Posterior cingulate gyrus (tissue), 11 donors: Measurements from ENCODE around the gene RNF6.
"Not testable (repeated sequence)": the region's sequence is repeated elsewhere in the genome, so short reads cannot be mapped to it uniquely, and the experiment has no call there.

ENCODE experiments used
- DNase-seq, 10 donors: peaks; one replicate each; pipeline versions ENCODE4 v3.0.0 to v3.0.0-alpha.2; 2020 to 2021; ENCODE audit warnings: mixed read lengths in 3 of 10
- intact Hi-C: fragments of 100-400 bp; cut with DNase I; formaldehyde crosslinking; loops from one replicate; pipeline ENCODE4 v1.15.1; 2023

Gene RNF6

DNA sequence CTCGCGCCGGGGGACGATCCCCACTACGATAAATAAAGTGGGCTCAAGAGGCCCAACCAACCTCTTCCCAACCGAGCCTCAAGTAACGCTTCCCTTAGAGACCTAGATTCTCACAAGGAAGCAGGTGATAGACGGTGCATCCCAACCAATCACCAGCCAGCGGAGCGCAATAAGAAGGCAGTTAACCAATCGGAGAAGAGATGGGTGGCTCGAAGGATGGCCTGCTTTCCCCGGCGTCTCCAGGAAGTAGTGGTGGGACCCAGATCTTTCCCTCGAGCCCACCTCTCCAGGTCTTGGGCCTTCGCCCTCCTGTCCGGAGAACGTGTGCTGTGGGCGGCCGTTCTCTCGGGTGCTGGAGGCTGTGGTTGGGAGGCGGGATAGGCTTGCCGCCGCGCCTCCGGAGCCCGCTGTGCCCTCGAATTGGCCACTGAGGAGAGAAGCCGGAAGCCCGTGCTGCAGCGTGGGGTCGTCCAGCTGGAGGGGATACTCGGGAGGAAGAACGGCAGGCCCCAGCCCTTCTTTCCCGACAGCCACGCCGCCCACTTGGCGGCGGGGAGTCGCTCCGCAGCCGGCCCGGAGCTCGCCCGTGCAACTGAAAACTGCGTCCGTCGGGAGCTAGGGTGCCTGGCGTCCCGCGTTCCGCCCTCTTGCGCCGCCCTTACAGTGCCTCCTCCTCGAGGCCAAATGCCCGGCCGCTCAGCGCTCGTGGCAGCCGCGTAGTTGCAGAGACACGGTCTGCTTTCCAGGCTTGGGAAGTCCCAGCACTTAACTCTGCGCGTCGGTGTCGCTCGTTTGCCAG is at the start of gene RNF6:
TSS of gene RNF6 (minus strand) at position 594 of the 799 bp plus-strand sequence. CDS start 2,665 bp downstream, outside the sequence.
- intact Hi-C loops = loop anchor here (2.0 kb wide), 2 partner anchors 33 to 35 kb away; partner anchors contain the start of gene CDK8
- peak; percentile 83 to 98 (median 93) for DNase-seq

DNA sequence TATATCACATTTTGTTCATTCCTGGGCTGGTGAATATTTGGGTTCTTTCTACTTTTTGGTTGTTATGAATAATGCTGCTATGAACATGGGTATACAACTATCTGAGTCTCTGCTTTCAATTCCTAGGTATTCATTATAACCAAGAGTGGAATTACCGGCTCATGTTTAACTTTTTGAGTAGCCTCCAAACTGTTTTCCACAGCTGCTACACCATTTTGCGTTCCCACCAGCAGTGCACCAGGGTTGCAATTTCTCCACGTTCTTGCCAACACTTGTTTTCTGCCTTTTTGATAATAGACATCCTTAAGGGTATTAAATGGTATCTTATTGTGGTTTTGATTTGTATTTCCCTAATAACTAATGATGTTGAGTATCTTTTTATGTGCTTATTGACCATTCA is 48.6 kb upstream of the RNF6 start:
- DNase-seq = no peak
- intact Hi-C loops = no loop called here

DNA sequence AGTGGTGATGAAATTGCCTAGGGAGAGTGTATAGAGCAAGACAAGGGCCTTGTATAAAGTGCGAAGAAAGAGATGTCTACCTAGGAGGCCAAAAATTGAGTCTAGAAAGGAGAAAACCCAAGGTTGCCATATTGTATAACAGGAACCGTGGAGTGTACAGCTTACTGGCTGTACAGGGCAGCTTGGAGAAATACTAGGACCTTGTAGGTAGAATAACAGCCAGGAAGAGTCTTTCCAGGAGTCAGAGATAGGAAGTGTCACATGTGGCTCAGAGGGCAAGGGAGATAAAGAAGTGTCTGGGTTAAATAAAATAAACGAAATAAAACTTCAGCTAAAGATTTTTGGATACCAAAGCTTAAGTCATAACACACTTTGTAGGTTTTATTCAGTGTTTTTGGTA is 44.2 kb upstream of the RNF6 start:
- intact Hi-C loops = no loop called here
- DNase-seq = no peak

DNA sequence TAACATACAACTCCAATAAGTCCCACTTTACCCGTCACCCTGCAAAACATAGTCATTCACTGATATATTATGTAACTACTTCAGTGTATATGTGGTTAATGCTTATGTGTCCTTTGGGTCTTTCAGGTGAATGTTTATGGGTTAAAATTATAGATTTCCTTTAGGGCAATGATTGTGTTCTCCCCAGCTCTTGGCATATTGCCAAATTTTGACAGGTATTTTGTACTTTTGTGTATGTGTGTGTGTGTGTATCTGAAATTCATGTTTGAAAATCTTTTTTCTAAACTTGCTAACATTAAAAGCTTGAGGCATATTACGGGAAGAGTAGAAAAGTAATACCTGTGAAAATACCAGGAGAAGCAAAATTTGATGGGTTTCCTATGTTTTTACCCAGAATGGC is 40.0 kb upstream of the RNF6 start:
- no peak for DNase-seq
- intact Hi-C loops = no loop called here

DNA sequence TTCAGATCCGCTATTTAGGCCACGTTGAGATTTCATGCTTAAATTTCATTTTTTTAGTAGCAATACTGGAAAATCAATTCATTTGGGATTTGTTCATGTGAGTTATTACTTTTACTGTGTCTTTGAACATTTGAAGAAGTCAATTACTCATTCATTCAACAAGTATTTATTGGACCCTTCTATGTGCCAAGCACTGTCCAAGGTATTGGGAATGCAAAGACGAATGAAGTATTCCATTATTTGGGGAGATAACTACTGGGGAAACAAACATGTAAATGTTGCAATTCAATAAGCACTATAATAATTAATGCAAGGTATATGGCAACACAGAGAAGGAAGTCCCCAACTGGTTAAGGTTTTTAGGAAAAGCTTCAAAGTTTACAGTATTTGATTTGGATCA is 37.5 kb upstream of the RNF6 start:
- no peak for DNase-seq
- intact Hi-C loops = loop anchor here (10.0 kb wide), 1 partner anchor 435 kb away; no protein-coding TSS in a partner anchor

DNA sequence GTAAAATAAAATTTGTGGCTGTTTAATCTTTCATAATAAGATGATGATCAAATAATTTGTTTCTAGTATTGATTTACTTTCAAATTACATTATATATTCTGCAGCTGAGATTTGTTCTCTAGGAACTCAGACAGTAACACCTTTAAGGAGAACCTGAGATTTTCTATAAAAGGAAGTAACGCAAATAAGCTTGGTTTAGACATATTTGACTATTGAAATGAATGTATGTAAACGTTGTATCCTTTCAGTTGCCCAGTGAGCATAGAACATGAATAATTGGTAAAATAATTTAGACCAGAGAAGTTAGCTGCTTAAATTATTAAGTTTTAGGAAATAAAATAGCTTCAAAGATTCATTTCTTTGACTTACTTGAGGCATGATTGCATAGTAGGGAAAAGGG is 34.9 kb upstream of the RNF6 start:
- DNase-seq = no peak
- intact Hi-C loops = loop anchor here (10.0 kb wide), 1 partner anchor 438 kb away; no protein-coding TSS in a partner anchor

DNA sequence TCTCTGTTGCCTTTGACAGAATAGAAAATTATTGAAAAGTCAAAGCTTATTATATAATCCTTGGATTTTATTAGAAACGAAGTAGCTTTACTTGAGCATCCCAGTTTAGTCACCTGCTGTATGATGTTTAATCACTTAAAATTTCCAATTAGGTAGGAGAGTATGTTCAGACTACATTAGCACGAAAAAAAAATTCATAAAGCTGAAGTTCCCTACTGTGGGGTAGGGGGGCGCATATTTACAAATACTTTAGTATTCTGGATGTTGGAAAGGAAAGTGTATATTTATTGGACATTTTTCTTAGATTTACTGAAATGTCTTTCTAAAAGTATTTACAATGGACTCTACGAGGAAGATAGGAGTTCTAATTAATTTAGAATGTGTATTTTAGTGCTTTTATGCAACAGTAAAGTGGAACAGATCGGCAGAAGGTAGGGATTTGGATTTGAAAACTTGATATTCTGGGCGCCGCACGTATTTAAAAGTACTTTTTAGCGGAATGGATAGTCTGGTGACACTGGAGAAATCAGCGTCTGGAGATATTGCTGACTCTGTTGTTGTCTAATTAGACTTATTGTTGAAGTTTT is 33.7 kb upstream of the RNF6 start:
- intact Hi-C loops = loop anchor here (2.0 to 10.0 kb wide), 2 partner anchors 33 to 439 kb away; partner anchors contain the start of gene RNF6
- DNase-seq = no peak

DNA sequence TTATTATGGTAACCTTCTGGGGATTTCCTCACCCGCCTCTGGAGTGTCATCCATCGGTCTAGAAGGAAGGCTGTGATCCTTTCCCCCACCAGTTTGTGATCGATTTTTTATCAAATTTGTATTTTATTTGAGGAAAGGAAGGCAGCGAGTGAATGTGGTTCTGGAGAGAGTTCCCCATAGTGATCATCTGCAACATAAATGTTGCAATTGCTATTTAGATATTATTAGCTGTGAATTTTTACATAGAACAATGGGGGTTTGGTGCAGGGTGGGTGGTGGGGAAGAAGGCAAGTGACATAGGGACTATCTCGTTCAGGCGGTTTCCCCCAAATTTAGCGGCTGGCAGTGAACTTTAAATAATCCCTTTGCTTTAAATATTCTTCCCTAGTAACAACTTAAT is 33.0 kb upstream of the RNF6 start:
- DNase-seq = no peak
- intact Hi-C loops = loop anchor here (2.0 to 10.0 kb wide), 2 partner anchors 32 to 440 kb away; partner anchors contain the start of gene RNF6

DNA sequence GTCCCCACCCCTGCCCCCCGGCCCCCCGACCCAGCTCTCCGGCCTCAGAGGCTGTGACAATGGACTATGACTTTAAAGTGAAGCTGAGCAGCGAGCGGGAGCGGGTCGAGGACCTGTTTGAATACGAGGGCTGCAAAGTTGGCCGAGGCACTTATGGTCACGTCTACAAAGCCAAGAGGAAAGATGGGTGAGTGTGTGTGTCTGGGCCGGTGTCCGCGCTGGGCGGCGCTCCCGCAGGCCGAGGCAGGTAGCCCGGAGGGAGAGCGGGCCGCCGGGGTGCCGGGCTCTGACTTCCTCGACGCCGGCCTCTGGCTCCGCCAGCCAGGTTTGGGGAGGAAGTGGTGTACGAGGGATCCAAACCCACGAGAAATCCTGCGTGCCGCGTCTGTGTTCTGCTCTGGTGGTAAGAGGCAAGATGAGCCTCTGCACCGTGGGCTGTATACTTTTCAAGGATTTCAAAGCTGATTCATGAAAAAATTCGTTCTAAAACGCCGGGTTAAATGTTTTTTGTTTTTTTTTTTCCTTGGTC is 32.5 kb upstream of the RNF6 start:
- intact Hi-C loops = loop anchor here (2.0 to 10.0 kb wide), 2 partner anchors 32 to 440 kb away; partner anchors contain the start of gene RNF6
- peak; percentile 31 to 92 (median 41) for DNase-seq

DNA sequence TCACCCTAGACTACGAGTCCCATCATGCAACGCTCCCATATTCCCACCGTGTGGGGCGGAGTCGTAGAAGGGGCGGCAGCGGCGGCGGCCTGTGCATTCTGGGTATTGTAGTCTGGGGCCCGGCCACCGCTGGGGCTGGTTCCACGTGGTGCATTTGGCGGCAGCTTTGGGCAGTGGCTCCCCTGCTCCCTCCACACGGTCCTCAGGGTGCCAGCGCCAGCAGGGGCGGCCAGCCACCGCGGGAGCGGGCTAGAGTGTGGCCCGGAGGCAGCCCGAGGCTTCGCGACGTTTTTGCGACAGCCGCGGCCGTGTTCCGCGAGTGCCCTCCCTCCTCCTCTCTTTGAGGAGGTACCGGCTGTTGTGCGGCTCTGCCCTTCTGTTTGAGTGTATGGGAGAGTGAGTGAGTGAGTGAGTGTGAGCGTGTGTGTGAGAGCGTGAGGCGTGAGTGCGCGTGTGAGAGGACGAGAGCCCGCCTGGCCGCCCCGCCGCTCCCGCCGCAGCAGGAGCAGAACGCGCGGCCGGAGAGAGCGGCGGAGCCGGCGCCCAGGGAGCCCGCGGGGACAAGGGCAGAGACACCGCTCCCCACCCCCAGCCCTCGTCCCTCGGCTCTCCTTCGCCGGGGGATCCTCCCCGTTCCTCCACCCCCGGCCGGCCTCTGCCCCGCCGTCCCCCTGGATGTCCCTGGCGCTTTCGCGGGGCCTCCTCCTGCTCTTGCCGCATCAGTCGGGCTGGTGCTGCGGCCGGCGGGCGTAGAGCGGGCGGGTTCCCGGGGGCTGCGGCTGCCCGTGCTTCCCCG is 31.9 kb upstream of the RNF6 start, which contains the start of gene CDK8:
TSS of gene CDK8 (plus strand) at position 343 of the 796 bp plus-strand sequence. CDS start 513 bp downstream, outside the sequence.
- DNase-seq = peak; percentile 84 to 98 (median 90)
- intact Hi-C loops = loop anchor here (2.0 to 10.0 kb wide), 2 partner anchors 31 to 441 kb away; partner anchors contain the start of gene RNF6

DNA sequence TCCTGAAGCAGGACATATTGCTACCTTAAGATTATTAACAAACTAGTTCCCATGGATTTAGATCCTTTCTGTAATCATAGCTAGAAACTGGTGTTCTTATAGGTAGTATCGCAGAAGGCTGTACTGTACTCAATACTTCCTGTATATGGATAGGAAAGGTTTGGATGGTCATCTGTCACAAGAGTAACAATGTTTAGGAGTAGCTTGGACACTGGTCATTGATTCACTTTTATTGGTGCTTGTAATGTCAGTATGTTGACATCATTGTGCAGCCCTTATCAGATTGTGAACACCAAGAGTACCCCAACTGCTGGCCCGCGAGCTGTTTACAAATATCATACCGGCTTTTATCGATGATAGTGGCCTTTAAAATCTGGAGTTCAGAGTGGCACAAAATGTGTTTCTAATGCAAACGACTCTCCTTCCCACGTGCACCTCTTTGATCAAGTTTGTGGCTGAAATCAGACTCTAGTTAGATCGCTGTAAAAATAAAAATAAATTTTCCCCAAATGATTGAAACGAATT is 31.2 kb upstream of the RNF6 start:
- intact Hi-C loops = loop anchor here (10.0 kb wide), 1 partner anchor 441 kb away; no protein-coding TSS in a partner anchor
- no peak for DNase-seq

DNA sequence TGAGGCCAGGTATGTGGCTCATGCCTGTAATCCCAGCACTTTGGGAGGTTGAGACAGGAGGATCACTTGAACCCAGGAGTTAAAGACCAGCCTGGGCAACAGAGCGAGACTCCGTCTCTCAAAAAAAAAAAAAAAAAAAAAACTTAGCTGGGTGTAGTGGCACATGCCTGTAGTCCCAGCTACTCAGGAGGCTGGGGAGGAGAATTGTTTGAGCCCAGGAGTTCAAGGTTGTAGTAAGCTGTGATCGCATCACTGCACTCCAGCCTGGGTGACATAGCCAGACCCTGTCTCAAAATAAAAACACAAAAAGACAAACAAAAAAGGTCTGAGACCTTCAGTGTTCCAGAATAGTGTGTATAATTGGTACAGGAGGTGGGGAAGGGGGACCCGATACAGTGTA is 29.9 kb upstream of the RNF6 start:
- not testable (repeated sequence) for DNase-seq
- intact Hi-C loops = loop anchor here (10.0 kb wide), 1 partner anchor 443 kb away; no protein-coding TSS in a partner anchor

DNA sequence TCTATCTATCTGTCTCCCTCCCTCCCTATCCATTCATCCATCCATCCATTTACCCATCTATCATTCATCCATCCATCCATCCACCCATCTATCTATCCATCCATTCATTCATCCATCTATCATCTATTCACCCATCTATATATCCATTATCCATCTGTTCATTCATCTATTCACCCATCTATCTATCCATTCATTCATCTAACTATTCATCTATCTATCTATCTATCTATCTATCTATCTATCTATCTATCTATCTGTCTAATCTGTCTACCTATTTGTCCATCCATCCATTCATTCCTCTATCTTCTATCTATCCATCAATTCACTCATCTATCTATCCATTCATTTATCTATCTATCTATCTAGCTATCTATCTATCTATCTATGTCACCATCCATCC is 27.4 kb upstream of the RNF6 start:
- intact Hi-C loops = no loop called here
- DNase-seq = no peak

DNA sequence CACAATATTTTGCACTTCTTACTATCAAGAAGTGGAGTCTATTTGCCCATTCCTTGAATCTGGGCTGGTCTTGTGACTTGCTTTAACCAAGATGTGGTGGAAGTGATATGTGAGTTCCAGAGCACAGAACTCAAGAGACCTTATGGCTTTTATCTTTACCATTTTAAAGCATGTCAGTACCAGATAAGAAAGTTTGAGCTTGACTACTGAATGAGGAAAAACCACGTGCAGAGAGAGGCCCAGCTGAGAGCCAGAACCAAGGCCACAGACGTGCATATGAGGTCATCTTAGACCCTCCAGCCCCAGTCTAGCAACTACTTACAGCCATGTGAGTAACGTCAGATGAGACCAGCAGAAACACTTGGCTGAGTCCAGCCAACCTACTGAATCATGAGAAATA is 25.5 kb upstream of the RNF6 start:
- intact Hi-C loops = no loop called here

DNA sequence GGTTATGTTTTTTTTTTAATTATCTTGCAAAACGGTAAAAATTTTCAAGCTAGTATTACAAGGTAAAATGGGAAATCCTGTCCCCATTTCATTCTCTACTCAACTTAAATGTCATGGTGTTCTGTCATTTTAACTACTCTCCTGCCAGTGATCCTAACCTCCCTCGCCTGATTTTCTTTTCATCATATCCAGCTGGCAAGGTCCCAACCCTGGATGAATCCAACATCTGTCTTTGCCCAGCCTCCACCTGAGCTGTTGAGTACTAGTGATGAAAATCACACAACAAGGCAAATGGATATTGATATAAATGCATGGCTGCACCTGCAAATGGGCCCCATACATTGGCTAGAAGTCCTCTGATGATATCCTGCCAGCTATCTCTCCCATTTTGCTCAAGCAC is 24.9 kb upstream of the RNF6 start:
- no peak for DNase-seq

More for the DNA sequence above, 25.5 kb upstream of the RNF6 start:
- no peak for DNase-seq

DNA sequence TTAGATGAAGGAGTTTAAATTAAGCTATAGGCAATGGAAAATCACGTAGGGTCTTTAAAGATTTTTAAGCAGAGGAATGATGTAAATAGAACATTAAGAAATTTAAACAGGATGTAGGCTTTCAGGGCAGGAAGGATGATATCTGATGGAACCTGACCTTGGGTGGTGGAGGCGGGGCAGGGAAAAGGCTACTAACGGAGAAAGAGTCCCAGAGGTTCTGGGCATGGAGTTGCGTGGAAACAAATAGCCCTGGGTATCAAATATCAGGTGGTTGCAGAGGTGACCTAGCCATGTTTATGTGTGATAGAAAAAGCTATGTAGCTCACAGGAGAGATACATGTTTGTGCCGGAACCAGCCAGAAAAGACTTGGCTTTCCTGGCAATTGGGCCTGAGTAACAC is 24.0 kb upstream of the RNF6 start:
- intact Hi-C loops = no loop called here

More for the DNA sequence above, 24.9 kb upstream of the RNF6 start:
- intact Hi-C loops = no loop called here

DNA sequence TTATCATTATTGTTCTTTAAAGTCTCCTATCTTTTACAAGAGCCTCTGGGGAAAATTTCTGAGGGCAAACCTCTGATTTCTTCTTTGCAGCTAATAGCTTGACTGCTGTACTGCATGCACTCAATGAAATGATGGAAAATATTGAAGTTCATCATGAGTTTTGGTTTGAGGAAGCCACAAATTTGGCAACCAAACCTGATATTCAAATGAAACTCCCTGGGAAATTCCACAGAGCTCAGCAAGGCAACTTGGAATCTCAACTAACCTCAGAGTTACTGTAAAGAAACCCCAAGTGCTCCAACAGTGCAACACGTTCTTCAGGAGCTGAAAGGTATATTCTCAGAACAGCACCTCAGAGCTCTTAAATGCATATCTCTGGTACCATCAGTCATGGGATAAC is 14.2 kb upstream of the RNF6 start:
- intact Hi-C loops = no loop called here
- DNase-seq = no peak

More for the DNA sequence above, 24.0 kb upstream of the RNF6 start:
- no peak for DNase-seq

DNA sequence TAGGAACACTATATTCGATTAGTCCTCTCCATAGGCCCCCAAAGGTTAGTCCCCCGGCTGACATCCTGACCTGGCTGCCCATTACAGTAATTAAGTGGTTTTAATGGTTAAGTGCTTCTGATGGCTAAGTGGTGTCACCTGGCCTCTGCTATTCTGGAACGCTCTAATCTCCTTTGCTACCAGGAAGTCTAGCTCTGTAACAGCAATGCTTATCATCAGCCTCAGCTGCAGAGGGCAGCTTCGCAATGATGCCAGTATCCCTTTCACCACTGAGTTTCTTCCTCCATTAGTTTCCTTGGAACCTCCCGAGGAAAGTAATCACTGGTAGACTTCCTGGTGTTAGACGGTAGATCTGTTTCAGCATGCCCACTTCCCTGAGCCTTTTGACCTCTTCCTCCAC is 8.6 kb upstream of the RNF6 start:
- intact Hi-C loops = no loop called here
- no peak for DNase-seq

DNA sequence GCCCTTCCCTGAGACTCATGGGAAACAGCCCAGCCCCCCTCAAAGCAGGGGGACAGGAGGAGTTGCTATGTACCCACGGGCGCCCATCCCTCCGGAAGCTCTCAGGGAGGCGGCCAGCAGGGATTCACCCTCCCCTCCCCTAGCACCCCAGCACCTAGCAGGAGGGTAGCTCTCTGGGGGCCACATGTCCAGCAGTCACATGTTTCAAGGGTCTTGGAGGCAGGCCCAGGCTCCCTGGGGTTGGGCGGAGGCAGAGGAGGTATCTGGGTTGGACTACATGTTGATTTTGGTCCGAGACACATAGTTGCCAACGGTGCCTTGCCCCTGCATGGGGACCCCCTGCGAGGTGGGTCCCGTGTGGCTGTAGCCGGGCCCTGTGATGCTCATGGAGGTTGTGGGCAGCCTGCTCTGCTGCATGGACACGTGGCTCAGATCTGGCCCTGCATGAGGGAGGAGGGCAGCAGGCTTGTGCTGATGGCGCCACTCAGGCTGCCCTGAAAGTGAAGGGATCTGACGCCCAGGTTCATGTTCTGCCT is 7.0 kb upstream of the RNF6 start:
- intact Hi-C loops = no loop called here
- peak in 1 of 10 donors; percentile 61 for DNase-seq

DNA sequence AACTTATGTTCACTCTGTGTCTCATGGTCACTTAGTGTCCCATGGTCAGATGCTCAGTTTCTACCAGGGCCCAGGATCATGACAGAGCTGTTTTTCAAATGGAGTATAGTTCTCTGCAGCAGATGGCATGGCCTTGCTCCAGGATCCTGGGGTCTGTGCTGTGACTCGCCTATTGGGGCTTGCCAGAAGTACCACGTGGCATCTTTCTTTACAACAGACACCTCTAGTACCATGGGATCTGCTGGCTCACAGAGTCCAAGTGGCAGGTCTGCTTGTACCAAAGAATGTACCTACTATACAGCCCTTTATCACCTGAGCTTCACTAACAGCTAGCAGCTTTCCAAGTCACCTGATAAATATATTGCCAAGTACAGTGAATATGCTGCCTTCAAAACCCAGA is 6.0 kb upstream of the RNF6 start:
- intact Hi-C loops = no loop called here
- no peak for DNase-seq
